ENCODE data around the gene CD55.

The CD55 gene

GRCh38 chr1:207396168-207396746 is 74.8 kb downstream of the CD55 start:
- no peak for TF ChIP-seq CTCF (IDR thresholded peaks at IDR 0.05; ENCODE audit: extremely low read depth, missing control alignments)
- no peak for DNase-seq (ENCODE audit: low spot score)

GRCh38 chr1:207397525-207397926 is 76.0 kb downstream of the CD55 start:
- peak; percentile 0 for TF ChIP-seq CTCF (IDR thresholded peaks at IDR 0.05; ENCODE audit: extremely low read depth, missing control alignments)
- DNase-seq (ENCODE audit: low spot score) = no peak

- TF ChIP-seq CTCF (IDR thresholded peaks at IDR 0.05; ENCODE audit: extremely low read depth, missing control alignments) = no peak
- DNase-seq (ENCODE audit: low spot score) = no peak
Observed at GRCh38 chr1:207398986-207399385, 77.5 kb downstream of the CD55 start.

- TF ChIP-seq CTCF (IDR thresholded peaks at IDR 0.05; ENCODE audit: extremely low read depth, missing control alignments) = no peak
- no peak for DNase-seq (ENCODE audit: low spot score)
Observed at GRCh38 chr1:207401578-207401977, 80.1 kb downstream of the CD55 start.

- DNase-seq (ENCODE audit: low spot score) = no peak
- no peak for TF ChIP-seq CTCF (IDR thresholded peaks at IDR 0.05; ENCODE audit: extremely low read depth, missing control alignments)
Observed at GRCh38 chr1:207402744-207403143, 81.3 kb downstream of the CD55 start.

GRCh38 chr1:207404849-207405525 is 83.5 kb downstream of the CD55 start:
- DNase-seq (ENCODE audit: low spot score) = peak; percentile 53
- TF ChIP-seq CTCF (IDR thresholded peaks at IDR 0.05; ENCODE audit: extremely low read depth, missing control alignments) = peak; percentile 24

- no peak for TF ChIP-seq CTCF (IDR thresholded peaks at IDR 0.05; ENCODE audit: extremely low read depth, missing control alignments)
- no peak for DNase-seq (ENCODE audit: low spot score)
Observed at GRCh38 chr1:207405814-207406213, 84.3 kb downstream of the CD55 start.
